CD14-positive monocyte (primary cell): Measurements from ENCODE around the gene ARID3B. TPM values are rescaled to one million over a fixed set of nuclear protein-coding genes. Genes with fewer than 3 reads are reported as not detected.

Experiments used
- DNase-seq, 3 donors: peaks; one replicate each; pipeline ENCODE4 v3.0.0-alpha.2; 2011 to 2022
- H2AFZ ChIP-seq: 2 replicates; pipeline ENCODE4 v1.6.0; 2012; ENCODE audit warnings: mild to moderate bottlenecking, low read depth, low read length, inconsistent platforms; ENCODE audit not compliant: insufficient read depth, poor library complexity, severe bottlenecking
- H3K27ac ChIP-seq, 2 donors: 1 replicate in 1 of 2; 2 replicates in 1 of 2; pipeline ENCODE4 v1.5.1; 2012 to 2013; ENCODE audit warnings: low read length in 2 of 2, control low read depth in 1 of 2, inconsistent platforms in 1 of 2, low read depth in 1 of 2, mild to moderate bottlenecking in 1 of 2
- H3K27me3 ChIP-seq, 2 donors: one replicate each; pipeline versions ENCODE4 v1.6.0 to v1.6.1; 2011 to 2013; ENCODE audit warnings: low read length in 2 of 2; ENCODE audit not compliant: control insufficient read depth in 2 of 2, insufficient read depth in 2 of 2
- H3K36me3 ChIP-seq, 2 donors: replicated peaks in 1 of 2; 1 replicate in 1 of 2; 2 replicates in 1 of 2; pipeline versions ENCODE4 v1.5.1 to v1.6.1; 2012 to 2013; ENCODE audit warnings: low read length in 2 of 2, control low read depth in 1 of 2, inconsistent platforms in 1 of 2, mild to moderate bottlenecking in 1 of 2; ENCODE audit not compliant: insufficient read depth in 2 of 2, control insufficient read depth in 1 of 2
- H3K4me1 ChIP-seq, 2 donors: 1 replicate in 1 of 2; 2 replicates in 1 of 2; pipeline versions ENCODE4 v1.5.1 to v1.6.1; 2012 to 2013; ENCODE audit warnings: low read length in 2 of 2, control low read depth in 1 of 2, inconsistent platforms in 1 of 2, mild to moderate bottlenecking in 1 of 2, moderate library complexity in 1 of 2; ENCODE audit not compliant: insufficient read depth in 2 of 2, control insufficient read depth in 1 of 2
- H3K4me2 ChIP-seq: replicated peaks from 2 replicates; pipeline ENCODE3; 2012; ENCODE audit warnings: low read length, moderate library complexity, mild to moderate bottlenecking; ENCODE audit not compliant: poor library complexity, severe bottlenecking; ENCODE audit errors: extremely low read depth
- H3K4me3 ChIP-seq, 3 experiments: fragments of 200-600 bp in 1 of 3; sonication (generic) in 1 of 3; replicated peaks in 1 of 3; 1 replicate in 2 of 3; 2 replicates in 1 of 3; pipeline ENCODE4 v1.5.1; 2011 to 2013; ENCODE audit warnings: low read length in 3 of 3, mild to moderate bottlenecking in 3 of 3, control low read depth in 2 of 3, low read depth in 2 of 3, inconsistent platforms in 1 of 3, moderate library complexity in 1 of 3
- H3K79me2 ChIP-seq: 2 replicates; pipeline ENCODE4 v1.6.0; 2012; ENCODE audit warnings: mild to moderate bottlenecking, control low read depth, inconsistent platforms, low read length, moderate library complexity; ENCODE audit not compliant: insufficient read depth
- H3K9ac ChIP-seq: 2 replicates; pipeline ENCODE4 v1.6.0; 2017; ENCODE audit warnings: low read length, mild to moderate bottlenecking; ENCODE audit not compliant: insufficient read depth, poor library complexity, severe bottlenecking
- H3K9me3 ChIP-seq, 2 donors: replicated peaks in 1 of 2; 1 replicate in 1 of 2; 2 replicates in 1 of 2; pipeline versions ENCODE4 v1.5.1 to v1.6.1; 2012 to 2013; ENCODE audit warnings: low read length in 2 of 2, control low read depth in 1 of 2; ENCODE audit not compliant: control insufficient read depth in 1 of 2, insufficient read depth in 1 of 2
- H4K20me1 ChIP-seq: 2 replicates; pipeline ENCODE4 v1.6.0; 2012; ENCODE audit warnings: mild to moderate bottlenecking, low read length, control low read depth, moderate library complexity; ENCODE audit not compliant: insufficient read depth
- H3K27ac Mint-ChIP-seq, 7 donors: one replicate each; pipeline ENCODE4 v1.8.0; 2020; ENCODE audit warnings: mild to moderate bottlenecking in 7 of 7, mixed read lengths in 7 of 7, moderate library complexity in 6 of 7, inconsistent platforms in 2 of 7
- H3K27me3 Mint-ChIP-seq, 3 donors: one replicate each; pipeline ENCODE4 v1.8.0; 2021 to 2022; ENCODE audit warnings: low read depth in 3 of 3, mild to moderate bottlenecking in 3 of 3, mixed read lengths in 3 of 3, moderate library complexity in 3 of 3, inconsistent platforms in 1 of 3
- H3K36me3 Mint-ChIP-seq, 2 donors: one replicate each; pipeline ENCODE4 v1.8.0; 2020; ENCODE audit warnings: mixed read lengths in 2 of 2, inconsistent platforms in 1 of 2, mild to moderate bottlenecking in 1 of 2
- H3K4me1 Mint-ChIP-seq: one replicate; pipeline ENCODE4 v1.8.0; 2020; ENCODE audit warnings: mild to moderate bottlenecking, mixed read lengths
- H3K4me3 Mint-ChIP-seq, 2 donors: one replicate each; pipeline ENCODE4 v1.8.0; 2020; ENCODE audit warnings: mild to moderate bottlenecking in 2 of 2, mixed read lengths in 2 of 2, moderate library complexity in 1 of 2
- H3K9me3 Mint-ChIP-seq, 7 donors: one replicate each; pipeline ENCODE4 v1.8.0; 2020 to 2022; ENCODE audit warnings: mixed read lengths in 7 of 7, mild to moderate bottlenecking in 6 of 7, moderate library complexity in 6 of 7, inconsistent platforms in 2 of 7
- WGBS: methylation state at CpG from one replicate; pipeline ENCODE4 v1.1.5; 2013; ENCODE audit warnings: missing lambda C conversion rate; ENCODE audit not compliant: insufficient coverage; 5-methylcytosine and 5-hydroxymethylcytosine counted together
- intact Hi-C, 2 donors: fragments of 100-400 bp; cut with micrococcal nuclease; formaldehyde crosslinking; loops; one replicate each; pipeline versions ENCODE4 v1.15.0 to v1.15.1; 2023
- polyA plus RNA-seq, 3 donors: library from polyadenylated mRNA; depleted of rRNA in 1 of 3; unstranded in 2 of 3; stranded (reverse) in 1 of 3; fragments of 300-500 nt in 2 of 3; fragments of >200 nt in 1 of 3; fragmentation: Illumina TruSeq in 2 of 3; gene quantifications; 1 replicate in 2 of 3; 2 replicates in 1 of 3; pipeline ENCODE4 v1.2.3, GENCODE V29; 2012 to 2021
- TF ChIP-seq, protein P1 (sequence below): fragments of 200-600 bp; IDR thresholded peaks from one replicate; pipeline ENCODE4 v1.8.0; 2022; ENCODE audit warnings: antibody characterized with exemption, mild to moderate bottlenecking

The ARID3B gene
- polyA plus RNA-seq, 3 donors = 2.3 to 17.4 (median 4.4) TPM

GRCh38 chr15:74504418-74504817, 36.6 kb upstream of the ARID3B start:
- H3K27me3 ChIP-seq = no peaks in the 10 kb centered on the region
- H3K4me1 Mint-ChIP-seq = peaks cover 9% of the 10 kb centered on the region
- no peak overlapping the region for H3K27ac ChIP-seq
- TF ChIP-seq, protein P1, sequence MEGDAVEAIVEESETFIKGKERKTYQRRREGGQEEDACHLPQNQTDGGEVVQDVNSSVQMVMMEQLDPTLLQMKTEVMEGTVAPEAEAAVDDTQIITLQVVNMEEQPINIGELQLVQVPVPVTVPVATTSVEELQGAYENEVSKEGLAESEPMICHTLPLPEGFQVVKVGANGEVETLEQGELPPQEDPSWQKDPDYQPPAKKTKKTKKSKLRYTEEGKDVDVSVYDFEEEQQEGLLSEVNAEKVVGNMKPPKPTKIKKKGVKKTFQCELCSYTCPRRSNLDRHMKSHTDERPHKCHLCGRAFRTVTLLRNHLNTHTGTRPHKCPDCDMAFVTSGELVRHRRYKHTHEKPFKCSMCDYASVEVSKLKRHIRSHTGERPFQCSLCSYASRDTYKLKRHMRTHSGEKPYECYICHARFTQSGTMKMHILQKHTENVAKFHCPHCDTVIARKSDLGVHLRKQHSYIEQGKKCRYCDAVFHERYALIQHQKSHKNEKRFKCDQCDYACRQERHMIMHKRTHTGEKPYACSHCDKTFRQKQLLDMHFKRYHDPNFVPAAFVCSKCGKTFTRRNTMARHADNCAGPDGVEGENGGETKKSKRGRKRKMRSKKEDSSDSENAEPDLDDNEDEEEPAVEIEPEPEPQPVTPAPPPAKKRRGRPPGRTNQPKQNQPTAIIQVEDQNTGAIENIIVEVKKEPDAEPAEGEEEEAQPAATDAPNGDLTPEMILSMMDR = no peak
- no peaks in the 10 kb centered on the region for H3K79me2 ChIP-seq
- H3K36me3 Mint-ChIP-seq = peaks cover 12 to 15% of the 10 kb centered on the region in 2 donors
- peaks cover 0 to 2% of the 10 kb centered on the region in 2 donors for H3K36me3 ChIP-seq
- no peak overlapping the region for H3K4me3 Mint-ChIP-seq
- no peak for DNase-seq
- intact Hi-C loops = no loop called here
- H2AFZ ChIP-seq = no peak overlapping the region
- peaks cover 0 to 3% (median 0%) of the 10 kb centered on the region in 3 donors for H3K27me3 Mint-ChIP-seq
- no peaks in the 10 kb centered on the region for H3K9me3 ChIP-seq
- no peak overlapping the region for H3K9ac ChIP-seq
- H3K4me3 ChIP-seq = no peak overlapping the region
- H3K4me2 ChIP-seq = no peak overlapping the region
- no peak overlapping the region for H3K27ac Mint-ChIP-seq
- WGBS = no CpG with 5 or more reads among the region's 3 CpGs
- H3K4me1 ChIP-seq = no peaks in the 10 kb centered on the region
- H3K9me3 Mint-ChIP-seq = peaks cover 0 to 3% (median 0%) of the 10 kb centered on the region in 7 donors
- H4K20me1 ChIP-seq = no peaks in the 10 kb centered on the region

- intact Hi-C loops = no loop called here
- Mint-ChIP-seq H3K27me3 (peaks cover 0 to 5% (median 0%) of the 10 kb centered on the region in 3 donors), H3K4me3 (no peak overlapping the region), H3K36me3 (peaks cover 12 to 15% of the 10 kb centered on the region in 2 donors), H3K9me3 (peaks cover 0 to 4% (median 0%) of the 10 kb centered on the region in 7 donors), H3K27ac (no peak overlapping the region), H3K4me1 (peaks cover 11% of the 10 kb centered on the region)
- H3K4me3 ChIP-seq = no peak overlapping the region
- H2AFZ ChIP-seq = no peak overlapping the region
- peaks cover 0 to 2% of the 10 kb centered on the region in 2 donors for H3K36me3 ChIP-seq
- H3K9ac ChIP-seq = no peak overlapping the region
- TF ChIP-seq, protein P1 = no peak
- no peak for DNase-seq
- H3K27ac ChIP-seq = no peak overlapping the region
- no peaks in the 10 kb centered on the region for H3K79me2 ChIP-seq
- H4K20me1 ChIP-seq = no peaks in the 10 kb centered on the region
- no peaks in the 10 kb centered on the region for H3K9me3 ChIP-seq
- H3K4me1 ChIP-seq = no peaks in the 10 kb centered on the region
- no peak overlapping the region for H3K4me2 ChIP-seq
- no peaks in the 10 kb centered on the region for H3K27me3 ChIP-seq
- 100% methylated on average over 1 of the region's 4 CpGs for WGBS
These were observed 36.2 kb upstream of the ARID3B start for GRCh38 chr15:74504836-74505235.
